MM.1S (cell line): ENCODE data around the gene TMEM179.

Experiments
- DNase-seq: peaks from one replicate; pipeline ENCODE4 v3.0.0-alpha.2; 2015
- H2AFZ ChIP-seq: fragments of 300-600 bp; sonication (generic); 2 replicates; pipeline ENCODE4 v1.6.0; 2016; ENCODE audit warnings: antibody characterized with exemption, low read length
- H3F3A ChIP-seq: fragments of 300-600 bp; sonication (generic); 2 replicates; pipeline ENCODE4 v1.6.1; 2016; ENCODE audit warnings: mild to moderate bottlenecking, antibody characterized with exemption, low read length, moderate library complexity, mixed read lengths; ENCODE audit not compliant: insufficient read depth
- H3K27ac ChIP-seq: fragments of 300-600 bp; sonication (generic); 2 replicates; pipeline ENCODE4 v1.5.1; 2016; ENCODE audit warnings: mild to moderate bottlenecking, low read length
- H3K27me3 ChIP-seq: fragments of 300-600 bp; sonication (generic); replicated peaks from 2 replicates; pipeline ENCODE4 v1.6.0; 2016; ENCODE audit warnings: low read length; ENCODE audit not compliant: insufficient read depth
- H3K36me3 ChIP-seq: fragments of 300-600 bp; sonication (generic); replicated peaks from 2 replicates; pipeline ENCODE4 v1.6.1; 2016; ENCODE audit warnings: mild to moderate bottlenecking, low read length, mixed read lengths; ENCODE audit not compliant: insufficient read depth
- H3K4me1 ChIP-seq: fragments of 300-600 bp; sonication (generic); 2 replicates; pipeline ENCODE4 v1.6.1; 2016; ENCODE audit warnings: low read length, mixed read lengths
- H3K4me2 ChIP-seq: fragments of 300-600 bp; sonication (generic); 2 replicates; pipeline ENCODE4 v1.6.0; 2016; ENCODE audit warnings: low read depth, low read length
- H3K4me3 ChIP-seq: fragments of 300-600 bp; sonication (generic); 2 replicates; pipeline ENCODE4 v1.5.1; 2016; ENCODE audit warnings: low read length, mixed read lengths
- H3K79me2 ChIP-seq: fragments of 300-600 bp; sonication (generic); 2 replicates; pipeline ENCODE4 v1.6.1; 2016; ENCODE audit warnings: mixed run types, low read length, mixed read lengths
- H3K9ac ChIP-seq: fragments of 300-600 bp; sonication (generic); 2 replicates; pipeline ENCODE4 v1.6.1; 2016; ENCODE audit warnings: low read length, mixed read lengths
- H3K9me2 ChIP-seq: fragments of 300-600 bp; sonication (generic); replicated peaks from 2 replicates; pipeline ENCODE4 v1.6.1; 2016; ENCODE audit warnings: mild to moderate bottlenecking, low read length, mixed read lengths; ENCODE audit not compliant: insufficient read depth
- H3K9me3 ChIP-seq: fragments of 300-600 bp; sonication (generic); replicated peaks from 2 replicates; pipeline ENCODE4 v1.6.1; 2016; ENCODE audit warnings: mild to moderate bottlenecking, low read length, mixed read lengths; ENCODE audit not compliant: insufficient read depth
- H4K20me1 ChIP-seq: fragments of 300-600 bp; sonication (generic); 2 replicates; pipeline ENCODE4 v1.6.1; 2016; ENCODE audit warnings: mild to moderate bottlenecking, low read length, moderate library complexity, mixed read lengths; ENCODE audit not compliant: insufficient read depth
- CTCF ChIP-seq: fragments of 300-600 bp; sonication (generic); IDR thresholded peaks from 2 replicates; pipeline ENCODE4 v1.5.1; 2016; ENCODE audit warnings: antibody characterized with exemption, low read length, mixed read lengths
- EZH2 ChIP-seq: fragments of 300-600 bp; sonication (generic); optimal IDR thresholded peaks from 2 replicates; pipeline ENCODE3; 2017; ENCODE audit warnings: low read depth, mild to moderate bottlenecking, antibody characterized with exemption, low read length, mixed read lengths
- EZH2phosphoT487 ChIP-seq: fragments of 300-600 bp; sonication (generic); IDR thresholded peaks from 2 replicates; pipeline ENCODE4 v1.6.1; 2018; ENCODE audit warnings: antibody characterized with exemption, low read length

The TMEM179 gene

GRCh38 chr14:104634886-104635570 is 30.5 kb upstream of the TMEM179 start:
- Histone ChIP-seq H2AFZ (no peak overlapping the region), H3K36me3 (no peaks in the 10 kb centered on the region), H4K20me1 (no peaks in the 10 kb centered on the region), H3K4me1 (no peaks in the 10 kb centered on the region), H3K4me2 (no peak overlapping the region), H3K27me3 (peaks cover 37% of the 10 kb centered on the region), H3K27ac (no peak overlapping the region), H3K9me3 (no peaks in the 10 kb centered on the region), H3K9me2 (no peaks in the 10 kb centered on the region), H3K9ac (no peak overlapping the region), H3K79me2 (no peaks in the 10 kb centered on the region), H3F3A (no peaks in the 10 kb centered on the region), H3K4me3 (no peak overlapping the region)
- no peak for TF ChIP-seq EZH2phosphoT487
- TF ChIP-seq EZH2 = no peak
- no peak for TF ChIP-seq CTCF
- no peak for DNase-seq

- no peaks in the 10 kb centered on the region for H3K9me2 ChIP-seq
- no peaks in the 10 kb centered on the region for H3K4me1 ChIP-seq
- H3K79me2 ChIP-seq = no peaks in the 10 kb centered on the region
- H4K20me1 ChIP-seq = no peaks in the 10 kb centered on the region
- H2AFZ ChIP-seq = no peak overlapping the region
- H3K9ac ChIP-seq = no peak overlapping the region
- DNase-seq = no peak
- H3K4me3 ChIP-seq = no peak overlapping the region
- H3K27me3 ChIP-seq = peaks cover 41% of the 10 kb centered on the region
- no peaks in the 10 kb centered on the region for H3K36me3 ChIP-seq
- TF ChIP-seq CTCF (no peak), EZH2phosphoT487 (no peak), EZH2 (no peak)
- H3K4me2 ChIP-seq = no peak overlapping the region
- H3F3A ChIP-seq = no peaks in the 10 kb centered on the region
- no peak overlapping the region for H3K27ac ChIP-seq
- no peaks in the 10 kb centered on the region for H3K9me3 ChIP-seq
Measured at GRCh38 chr14:104634138-104634760, 29.7 kb upstream of the TMEM179 start.

DNA sequence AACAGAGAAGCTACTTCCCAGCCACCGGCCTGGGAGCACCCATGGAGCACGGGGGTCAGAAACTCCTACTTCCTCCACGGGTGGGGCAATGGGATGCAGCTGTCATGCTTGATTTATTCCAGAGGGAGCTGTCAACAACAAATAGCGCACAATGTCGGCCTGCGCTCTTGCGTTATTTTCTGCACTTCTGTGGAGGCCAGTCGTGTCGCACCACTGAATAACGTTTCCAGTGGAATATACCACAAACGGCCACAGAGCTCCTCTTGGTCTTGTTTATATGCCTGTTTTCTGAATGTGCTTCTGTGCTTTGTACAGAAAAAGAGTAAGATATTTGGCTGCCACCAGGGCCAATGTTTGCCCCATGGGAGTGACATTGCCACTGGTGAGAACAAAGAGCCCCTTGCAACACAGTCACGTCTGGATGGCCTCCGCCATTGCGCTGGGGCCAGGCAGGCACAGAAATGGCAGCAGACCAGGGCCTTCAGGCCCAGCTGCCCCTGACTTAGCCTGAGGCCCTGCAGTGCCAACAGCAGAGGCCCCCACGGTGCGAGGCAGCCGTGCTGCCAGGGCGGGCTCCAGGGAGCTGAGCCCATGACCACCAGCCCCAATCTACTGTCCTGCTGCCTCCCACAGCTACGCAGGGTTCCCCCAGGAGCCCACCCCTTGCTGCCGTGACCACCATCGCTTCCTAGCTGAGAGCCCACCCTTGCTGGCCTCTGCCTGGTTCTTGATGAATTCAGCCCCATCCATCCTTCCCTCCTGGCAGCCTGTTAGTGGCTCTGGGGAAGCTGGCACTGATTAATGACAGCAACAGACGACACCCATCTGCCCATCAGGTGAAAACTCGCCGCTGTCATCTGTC is 28.9 kb upstream of the TMEM179 start:
- H3K79me2 ChIP-seq = no peaks in the 10 kb centered on the region
- H2AFZ ChIP-seq = no peak overlapping the region
- H3K9ac ChIP-seq = no peak overlapping the region
- no peaks in the 10 kb centered on the region for H3K9me3 ChIP-seq
- H3K9me2 ChIP-seq = no peaks in the 10 kb centered on the region
- H3F3A ChIP-seq = no peaks in the 10 kb centered on the region
- H3K36me3 ChIP-seq = no peaks in the 10 kb centered on the region
- H3K27me3 ChIP-seq = peaks cover 39% of the 10 kb centered on the region
- no peaks in the 10 kb centered on the region for H3K4me1 ChIP-seq
- H3K4me2 ChIP-seq = no peak overlapping the region
- TF ChIP-seq EZH2phosphoT487 (no peak), EZH2 (no peak), CTCF (no peak)
- no peak overlapping the region for H3K27ac ChIP-seq
- H4K20me1 ChIP-seq = no peaks in the 10 kb centered on the region
- H3K4me3 ChIP-seq = no peak overlapping the region
- no peak for DNase-seq
